ENCODE results near the gene ABCC3. TPM values are rescaled to one million over a fixed set of nuclear protein-coding genes. Genes with fewer than 3 reads are reported as not detected.
A peak's percentile ranks its signal among the peaks of the same experiment; 100 is the strongest.

Gene ABCC3
- total and polyA plus RNA-seq, 2 donors (not counting 3 experiments of a cell fraction or from before 2014, with no cell fraction given) = 1.1 to 2.6 TPM

GRCh38 chr17:50642722-50643656 lies 8.3 kb downstream of the ABCC3 start:
- Histone ChIP-seq H3K4me3 (replicated peaks in 1 of 3; ENCODE audit: insufficient read depth in 1 of 3, low read depth in 1 of 3, low read length in 3 of 3) (no peak overlapping the region), H3K9me3 (replicated peaks; ENCODE audit: control insufficient read depth, insufficient read depth, low read length) (no peaks in the 10 kb centered on the region), H3K36me3 (ENCODE audit: control insufficient read depth in 2 of 2, extremely low read depth in 1 of 2, insufficient read depth in 2 of 2, low read length in 2 of 2) (no peaks in the 10 kb centered on the region), H3K4me2 (ENCODE audit: insufficient read depth, low read length) (no peak overlapping the region), H4K20me1 (replicated peaks; ENCODE audit: control insufficient read depth, extremely low read depth, insufficient read depth, low read length) (no peaks in the 10 kb centered on the region), H3K9me1 (replicated peaks; ENCODE audit: control insufficient read depth, extremely low read depth, insufficient read depth, low read length) (no peaks in the 10 kb centered on the region), H3K79me2 (ENCODE audit: control insufficient read depth, insufficient read depth, low read length) (no peaks in the 10 kb centered on the region), H3K9ac (replicated peaks; ENCODE audit: extremely low read depth, insufficient read depth, low read length) (no peak overlapping the region), H3K27me3 (ENCODE audit: control insufficient read depth in 2 of 2, insufficient read depth in 2 of 2, low read length in 2 of 2) (no peaks in the 10 kb centered on the region), H2AFZ (ENCODE audit: low read depth, low read length) (no peak overlapping the region), H3K27ac (ENCODE audit: insufficient read depth, low read depth, low read length) (no peak overlapping the region), H3K4me1 (ENCODE audit: control insufficient read depth, extremely low read depth, insufficient read depth, low read length) (peaks cover 35% of the 10 kb centered on the region)
- FAIRE-seq (peak; percentile 26), DNase-seq (ENCODE audit: low read depth, low spot score) (no peak)
- no TSS peak for BruUV-seq (replicated peaks)
- intact Hi-C loops (cut with micrococcal nuclease) = no loop called here
- TF ChIP-seq MYC (IDR thresholded peaks at IDR 0.05; ENCODE audit: low read depth, low read length) (no peak), POLR2AphosphoS5 (IDR thresholded peaks at IDR 0.05; ENCODE audit: insufficient read depth, low read depth, low read length) (no peak), POLR2A (IDR thresholded peaks at IDR 0.05; ENCODE audit: low read depth, low read length) (no peak), CTCF (IDR thresholded peaks at IDR 0.05; ENCODE audit: extremely low read depth in 1 of 2, insufficient read depth in 1 of 2, low read depth in 1 of 2, low read length in 2 of 2) (no peak), MAX (IDR thresholded peaks at IDR 0.05; ENCODE audit: insufficient read depth, insufficient read length) (no peak), JUN (IDR thresholded peaks at IDR 0.05; ENCODE audit: borderline replicate concordance, insufficient read depth, insufficient read length, low read depth) (no peak), FOS (IDR thresholded peaks at IDR 0.05; ENCODE audit: borderline replicate concordance, insufficient read depth, low read length) (no peak), EZH2 (IDR thresholded peaks at IDR 0.05; ENCODE audit: borderline replicate concordance, low read depth, low read length, severe bottlenecking) (no peak), GATA2 (IDR thresholded peaks at IDR 0.05; ENCODE audit: insufficient read depth, insufficient read length, low read depth, low read length) (no peak)
- ChIA-PET POLR2A (no interaction called here), CTCF (no interaction called here)
- dilution Hi-C loops (cut with MboI; ENCODE audit: extremely low pct_ligation_motif_present, low sequenced_read_pairs) = no loop called here

Measured in endothelial cell of umbilical vein (primary cell).